H1 (cell line): ENCODE results near the gene PSMD13. TPM values are rescaled to one million over a fixed set of nuclear protein-coding genes. Genes with fewer than 3 reads are reported as not detected.

Experiments
- CTCF ChIA-PET: fragments of 300-600 bp; sonication (Branson Sonifier 250); formaldehyde crosslinking; loops from one replicate; lab custom pipeline; 2021; ENCODE audit not compliant: partially characterized antibody; lab: Charles Lee
- POLR2A ChIA-PET: fragments of 300-600 bp; sonication (Branson Sonifier 250); formaldehyde crosslinking; loops from one replicate; lab custom pipeline; 2021; ENCODE audit warnings: inconsistent platforms; ENCODE audit not compliant: partially characterized antibody; lab: Charles Lee
- DNase-seq, 2 experiments: peaks; one replicate each; pipeline versions ENCODE4 v3.0.0 to v3.0.0-alpha.2; 2010 to 2022; ENCODE audit warnings: low spot score in 2 of 2, low read depth in 1 of 2, mixed read lengths in 1 of 2
- FAIRE-seq: peaks from 2 replicates; lab custom pipeline; 2011; peaks lifted over from hg19 to GRCh38; lab: Jason Lieb, UNC
- H2AFZ ChIP-seq: 2 replicates; pipeline ENCODE4 v1.8.1; 2012; ENCODE audit warnings: low read length, inconsistent platforms
- H2AK5ac ChIP-seq: 2 replicates; pipeline ENCODE4 v1.6.1; 2013; ENCODE audit warnings: low read depth, low read length
- H2BK120ac ChIP-seq: replicated peaks from 2 replicates; pipeline ENCODE3; 2013; ENCODE audit warnings: low read depth, low read length, inconsistent platforms
- H2BK12ac ChIP-seq: 2 replicates; pipeline ENCODE4 v1.6.1; 2013; ENCODE audit warnings: low read depth, low read length
- H2BK15ac ChIP-seq: 2 replicates; pipeline ENCODE4 v1.6.1; 2013; ENCODE audit warnings: low read length
- H2BK20ac ChIP-seq: 2 replicates; pipeline ENCODE4 v1.6.1; 2013; ENCODE audit warnings: low read length
- H2BK5ac ChIP-seq: 2 replicates; pipeline ENCODE4 v1.6.1; 2013; ENCODE audit warnings: low read depth, low read length
- H3K14ac ChIP-seq: 2 replicates; pipeline ENCODE4 v1.6.1; 2013; ENCODE audit warnings: inconsistent platforms; ENCODE audit not compliant: insufficient read length
- H3K18ac ChIP-seq: 2 replicates; pipeline ENCODE4 v1.6.1; 2013; ENCODE audit warnings: low read length; ENCODE audit errors: extremely low read depth
- H3K23ac ChIP-seq: 2 replicates; pipeline ENCODE4 v1.6.1; 2013; ENCODE audit warnings: inconsistent platforms; ENCODE audit not compliant: insufficient read length
- H3K23me2 ChIP-seq: 2 replicates; pipeline ENCODE4 v1.6.1; 2013; ENCODE audit warnings: low read depth, low read length
- H3K27ac ChIP-seq: 2 replicates; pipeline ENCODE4 v1.6.1; 2011; ENCODE audit warnings: low read depth, low read length, inconsistent platforms
- H3K27me3 ChIP-seq, 4 experiments: replicated peaks in 1 of 4; 1 replicate in 1 of 4; 2 replicates in 3 of 4; pipeline versions ENCODE4 v1.6.1 to v1.8.1; 2011 to 2013; ENCODE audit warnings: low read length in 3 of 4, mild to moderate bottlenecking in 3 of 4, inconsistent platforms in 2 of 4, mixed read lengths in 2 of 4, moderate library complexity in 1 of 4; ENCODE audit not compliant: control insufficient read depth in 3 of 4, insufficient read depth in 3 of 4; ENCODE audit errors: extremely low read depth in 1 of 4
- H3K36me3 ChIP-seq, 4 experiments: 2 replicates each; pipeline versions ENCODE4 v1.6.1 to v1.8.1; 2011 to 2013; ENCODE audit warnings: mild to moderate bottlenecking in 4 of 4, low read length in 3 of 4, moderate library complexity in 2 of 4, control low read depth in 1 of 4, inconsistent platforms in 1 of 4; ENCODE audit not compliant: insufficient read depth in 4 of 4, control insufficient read depth in 2 of 4
- H3K4ac ChIP-seq: replicated peaks from 2 replicates; pipeline ENCODE3; 2013; ENCODE audit warnings: low read length, low read depth, mixed read lengths, inconsistent platforms; ENCODE audit not compliant: insufficient read length
- H3K4me1 ChIP-seq, 4 experiments: replicated peaks in 1 of 4; 1 replicate in 1 of 4; 2 replicates in 3 of 4; pipeline versions ENCODE4 v1.6.1 to v1.8.1; 2011 to 2013; ENCODE audit warnings: low read length in 3 of 4, inconsistent platforms in 2 of 4, mixed read lengths in 1 of 4; ENCODE audit not compliant: insufficient read depth in 4 of 4, control insufficient read depth in 3 of 4
- H3K4me2 ChIP-seq, 2 experiments: 2 replicates each; pipeline versions ENCODE4 v1.6.1 to v1.8.1; 2011 to 2013; ENCODE audit warnings: low read depth in 2 of 2, low read length in 2 of 2, control low read depth in 1 of 2, inconsistent platforms in 1 of 2, mild to moderate bottlenecking in 1 of 2; ENCODE audit not compliant: insufficient read depth in 1 of 2
- H3K4me3 ChIP-seq, 4 experiments: fragments of 200-600, 300-600 bp in 1 of 4; sonication (generic), shearing (Covaris generic), sonication (Bioruptor Twin) in 1 of 4; 2 replicates each; pipeline versions ENCODE4 v1.5.1 to v1.8.1; 2011 to 2016; ENCODE audit warnings: low read length in 4 of 4, low read depth in 3 of 4, control low read depth in 2 of 4, inconsistent platforms in 2 of 4, mild to moderate bottlenecking in 2 of 4, mixed read lengths in 1 of 4, moderate library complexity in 1 of 4; ENCODE audit not compliant: insufficient read depth in 2 of 4; ENCODE audit errors: extremely low read depth in 1 of 4
- H3K56ac ChIP-seq: replicated peaks from 2 replicates; pipeline ENCODE3; 2013; ENCODE audit warnings: low read depth, mild to moderate bottlenecking, mixed read lengths, low read length, inconsistent platforms; ENCODE audit not compliant: insufficient read length
- H3K79me1 ChIP-seq: 2 replicates; pipeline ENCODE4 v1.6.1; 2013; ENCODE audit warnings: low read depth, low read length, control low read depth
- H3K79me2 ChIP-seq, 2 experiments: 2 replicates each; pipeline versions ENCODE4 v1.6.1 to v1.8.1; 2012 to 2013; ENCODE audit warnings: low read length in 2 of 2, mild to moderate bottlenecking in 2 of 2, inconsistent platforms in 1 of 2; ENCODE audit not compliant: insufficient read depth in 2 of 2, control insufficient read depth in 1 of 2
- H3K9ac ChIP-seq, 4 experiments: replicated peaks in 1 of 4; 1 replicate in 1 of 4; 2 replicates in 3 of 4; pipeline versions ENCODE4 v1.6.1 to v1.8.1; 2011 to 2013; ENCODE audit warnings: low read depth in 3 of 4, low read length in 3 of 4, control low read depth in 2 of 4, mild to moderate bottlenecking in 2 of 4, moderate library complexity in 2 of 4, inconsistent platforms in 1 of 4; ENCODE audit errors: extremely low read depth in 1 of 4
- H3K9me3 ChIP-seq, 2 experiments: 2 replicates each; pipeline versions ENCODE4 v1.6.1 to v1.8.1; 2012 to 2013; ENCODE audit warnings: mild to moderate bottlenecking in 2 of 2, moderate library complexity in 2 of 2, control low read depth in 1 of 2, inconsistent platforms in 1 of 2, low read depth in 1 of 2, low read length in 1 of 2, mixed read lengths in 1 of 2; ENCODE audit not compliant: insufficient read depth in 2 of 2
- H4K20me1 ChIP-seq, 2 experiments: replicated peaks in 1 of 2; 2 replicates each; pipeline versions ENCODE3 to v1.8.1; 2011 to 2013; ENCODE audit warnings: inconsistent platforms in 2 of 2, low read length in 2 of 2, mild to moderate bottlenecking in 1 of 2; ENCODE audit not compliant: insufficient read depth in 2 of 2, control insufficient read depth in 1 of 2
- H4K5ac ChIP-seq: 2 replicates; pipeline ENCODE4 v1.6.1; 2013; ENCODE audit warnings: low read length, low read depth, mixed read lengths, inconsistent platforms; ENCODE audit not compliant: insufficient read length
- H4K8ac ChIP-seq: 2 replicates; pipeline ENCODE4 v1.8.0; 2013; ENCODE audit warnings: mild to moderate bottlenecking, moderate library complexity, low read length, inconsistent platforms; ENCODE audit not compliant: insufficient read depth; ENCODE audit errors: extremely low read depth
- H4K91ac ChIP-seq: replicated peaks from 2 replicates; pipeline ENCODE3; 2013; ENCODE audit warnings: low read length, mixed read lengths, inconsistent platforms; ENCODE audit not compliant: insufficient read length
- CEBPB ChIP-seq: IDR thresholded peaks from 2 replicates; pipeline ENCODE4 v1.6.1; 2012; ENCODE audit warnings: low read depth, low read length
- KDM4A ChIP-seq: IDR thresholded peaks from one replicate; pipeline ENCODE4 v1.7.1; 2012; ENCODE audit warnings: low read depth, mild to moderate bottlenecking, moderate library complexity, low read length, inconsistent platforms; ENCODE audit not compliant: severe bottlenecking
- RXRA ChIP-seq: IDR thresholded peaks from 2 replicates; pipeline ENCODE4 v1.6.1; 2011; ENCODE audit warnings: low read depth, mild to moderate bottlenecking, low read length, moderate library complexity; ENCODE audit not compliant: insufficient read depth
- TEAD4 ChIP-seq: IDR thresholded peaks from 2 replicates; pipeline ENCODE4 v1.6.1; 2012; ENCODE audit warnings: low read depth, low read length, inconsistent platforms, mixed read lengths
- WGBS, 2 experiments: shearing (Covaris generic) in 1 of 2; methylation state at CpG; one replicate each; pipeline versions ENCODE4 v1.1.6 to v1.1.7; 2013 to 2015; ENCODE audit warnings: low lambda C conversion rate in 2 of 2, mixed read lengths in 2 of 2, inconsistent platforms in 1 of 2, low coverage in 1 of 2, missing lambda C conversion rate in 1 of 2; ENCODE audit not compliant: insufficient replicate concordance in 2 of 2, insufficient coverage in 1 of 2, insufficient read length in 1 of 2; ENCODE audit errors: extremely low coverage in 1 of 2, missing lambda C conversion rate in 1 of 2; 5-methylcytosine and 5-hydroxymethylcytosine counted together
- polyA plus RNA-seq, 7 experiments: library from polyadenylated mRNA; depleted of rRNA in 3 of 7; stranded (reverse) in 5 of 7; unstranded in 2 of 7; fragments of >200 nt in 5 of 7; fragments of 200-250 nt in 2 of 7; gene quantifications; 1 replicate in 5 of 7; 2 replicates in 1 of 7; 4 replicates in 1 of 7; pipeline versions ENCODE4 v1.2.1 to v1.2.3, GENCODE V29; 2011 to 2013; ENCODE audit warnings: missing spikeins in 2 of 7, mixed read lengths in 2 of 7
- total RNA-seq: library from RNA; stranded (reverse); fragmentation: NEBNext Ultra II Directional; extraction: Animal tissue kit (Norgen Biotek cat#: 25700); gene quantifications from 2 replicates; pipeline ENCODE4 v1.2.1, GENCODE V29; 2021

PSMD13 gene
- total and polyA plus RNA-seq, 2 of the 8 experiments (the other 6 are each of a cell fraction or from before 2014, with no cell fraction given): 121 to 141 TPM

DNA sequence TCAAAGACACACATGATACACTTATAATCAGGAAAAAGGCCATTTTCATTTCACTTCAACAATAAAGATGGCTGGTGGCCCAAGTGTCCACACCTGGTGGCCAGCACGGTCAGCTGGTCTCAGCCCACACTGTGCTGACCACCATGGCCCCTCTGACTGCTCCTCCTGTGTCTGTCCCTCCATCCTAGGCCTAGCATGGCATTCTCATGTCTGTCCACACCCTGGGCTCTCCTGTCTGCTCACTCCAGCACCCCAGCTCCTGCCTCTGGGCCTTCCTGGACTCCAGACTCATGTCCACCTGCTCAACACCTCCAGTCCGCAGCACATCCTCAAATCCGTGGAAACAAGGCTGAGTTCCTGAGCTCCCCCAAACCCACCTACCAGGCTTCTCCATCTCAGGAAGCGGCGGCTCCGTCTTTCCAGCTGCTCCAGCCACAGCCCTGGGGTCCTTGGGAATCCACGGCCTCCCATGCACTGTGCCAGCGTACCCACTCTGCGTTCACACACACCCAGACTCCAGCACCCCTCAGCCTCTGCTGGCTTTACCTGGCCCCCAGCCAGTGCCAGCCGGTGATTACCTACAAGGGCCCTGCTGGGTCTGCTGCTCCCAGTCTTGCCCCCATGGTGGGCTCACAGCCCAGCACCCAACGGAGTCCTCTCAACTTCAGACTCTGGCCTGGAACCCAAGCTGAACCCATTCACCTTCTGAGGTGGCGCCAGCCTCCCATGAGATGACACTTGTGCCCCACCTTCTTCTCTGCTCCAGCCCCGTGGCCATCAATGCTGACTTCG is 14.6 kb upstream of the PSMD13 start:
- no peak for DNase-seq
- H4K91ac ChIP-seq: no peak overlapping the region
- H4K8ac ChIP-seq: no peak overlapping the region; the same call in 1 of the 2 replicates
- H3K9me3 ChIP-seq: no peaks in the 10 kb centered on the region
- no peak overlapping the region for H2BK5ac ChIP-seq
- WGBS, 2 experiments: 96% methylated on average over 13 of the region's 14 CpGs; no CpG with 5 or more reads in 1 of the 2 experiments
- no peaks in the 10 kb centered on the region; a peak in 1 of 8 replicates for H3K36me3 ChIP-seq
- no peak overlapping the region for H2BK20ac ChIP-seq
- no peak overlapping the region for H3K23ac ChIP-seq
- H3K4ac ChIP-seq: no peak overlapping the region
- no peak overlapping the region for H3K4me2 ChIP-seq
- no peak overlapping the region for H3K27ac ChIP-seq
- H3K23me2 ChIP-seq: no peaks in the 10 kb centered on the region
- FAIRE-seq: no peak
- H2BK120ac ChIP-seq: no peak overlapping the region
- H3K9ac ChIP-seq: no peak overlapping the region
- no peaks in the 10 kb centered on the region; the same call in 1 of the 2 replicates for H3K79me1 ChIP-seq
- ChIA-PET POLR2A (interaction anchor here (1.1 to 1.6 kb wide), 5 partner anchors 9 to 15 kb away, joined by 4 to 8 read pairs (median 5); partner anchors contain the start of genes BET1L, PSMD13 and RIC8A), CTCF (interaction anchor here (0.6 to 2.1 kb wide), 4 partner anchors 10 to 219 kb away, joined by 3 to 8 read pairs (median 4); no protein-coding TSS in a partner anchor)
- H3K79me2 ChIP-seq: no peaks in the 10 kb centered on the region
- no peak overlapping the region for H3K4me3 ChIP-seq
- H4K20me1 ChIP-seq: no peaks in the 10 kb centered on the region
- H2AK5ac ChIP-seq: no peak overlapping the region
- no peak for TF ChIP-seq KDM4A
- TF ChIP-seq RXRA: no peak
- TF ChIP-seq CEBPB: no peak
- TF ChIP-seq TEAD4: no peak
- H3K18ac ChIP-seq: no peak overlapping the region
- no peaks in the 10 kb centered on the region for H3K4me1 ChIP-seq
- H2AFZ ChIP-seq: no peak overlapping the region
- H3K56ac ChIP-seq: no peak overlapping the region
- no peak overlapping the region for H2BK12ac ChIP-seq
- H3K27me3 ChIP-seq: no peaks in the 10 kb centered on the region
- H4K5ac ChIP-seq: no peak overlapping the region
- no peak overlapping the region for H2BK15ac ChIP-seq
- H3K14ac ChIP-seq: no peak overlapping the region
